8988T (cell line): ENCODE data around the gene OR11H7.
"Not testable (repeated sequence)": the region's sequence is repeated elsewhere in the genome, so short reads cannot be mapped to it uniquely, and the experiment has no call there.

ENCODE experiments used
- DNase-seq: peaks from one replicate; pipeline ENCODE4 v3.0.0; 2011

Gene OR11H7

DNA sequence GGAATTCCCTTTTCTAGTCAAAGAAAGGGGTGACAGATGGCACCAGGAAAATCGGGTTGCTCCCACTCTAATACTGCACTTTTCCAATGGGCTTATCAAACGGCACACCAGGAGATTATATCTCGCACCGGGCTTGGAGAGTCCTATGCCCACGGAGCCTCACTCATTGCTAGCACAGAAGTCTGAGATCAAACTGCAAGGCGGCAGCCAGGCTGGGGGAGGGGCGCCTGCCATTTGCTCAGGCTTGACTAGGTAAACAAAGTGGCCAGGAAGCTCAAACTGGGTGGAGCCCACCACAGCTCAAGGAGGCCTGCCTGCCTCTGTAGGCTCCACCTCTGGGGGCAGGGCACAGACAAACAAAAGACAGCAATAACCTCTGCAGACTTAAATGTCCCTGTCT, 51.5 kb downstream of the OR11H7 start:
- not testable (repeated sequence) for DNase-seq
